ENCODE measurements around the gene C14orf132.

Gene C14orf132

GRCh38 chr14:96084796-96085195 is 45.6 kb downstream of the C14orf132 start:
- no peak for DNase-seq

GRCh38 chr14:96085369-96085768 is 46.2 kb downstream of the C14orf132 start:
- no peak for DNase-seq

DNA sequence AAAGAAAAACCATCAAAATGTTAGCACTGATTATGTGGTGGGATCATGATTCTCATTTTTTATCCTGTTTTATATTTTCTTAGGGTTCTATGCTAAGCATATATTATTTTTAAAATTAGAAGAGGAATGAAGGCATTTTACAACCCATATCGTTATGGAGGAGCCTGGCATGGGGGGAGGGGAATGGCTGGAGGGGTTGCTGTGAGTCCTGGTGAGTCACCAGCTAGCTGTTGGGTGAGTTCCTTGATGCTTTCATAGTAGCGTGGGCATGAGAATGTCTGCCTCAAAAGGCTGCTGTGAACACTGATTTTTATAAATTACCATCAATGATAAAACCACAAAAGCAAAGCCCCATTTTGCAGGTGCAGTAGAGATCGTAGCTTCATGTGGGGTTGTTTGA is 46.9 kb downstream of the C14orf132 start:
- DNase-seq, result no peak

DNA sequence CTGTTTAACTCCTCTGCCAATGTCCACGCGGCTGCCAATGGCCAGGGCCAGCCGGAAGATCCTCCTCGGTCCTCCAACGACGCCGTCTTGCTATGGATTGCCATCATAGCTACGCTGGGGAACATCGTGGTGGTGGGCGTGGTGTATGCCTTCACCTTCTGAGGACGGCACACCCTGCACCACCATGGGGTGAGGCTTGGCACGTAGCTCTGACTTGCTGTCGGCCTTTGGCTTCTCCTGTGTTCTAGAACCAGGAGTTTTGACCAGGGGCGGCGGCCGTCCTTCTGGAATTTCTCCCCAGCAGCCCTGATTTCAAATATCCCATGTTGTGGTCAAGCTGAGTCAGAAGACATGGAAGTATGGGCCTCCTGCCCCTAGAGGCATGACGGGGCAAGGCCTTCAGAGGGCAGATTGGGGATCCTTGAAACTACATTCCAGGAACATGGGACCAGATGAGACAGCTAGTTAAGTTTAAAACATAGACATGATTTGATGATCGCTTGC is 47.5 kb downstream of the C14orf132 start:
- DNase-seq, result no peak

DNA sequence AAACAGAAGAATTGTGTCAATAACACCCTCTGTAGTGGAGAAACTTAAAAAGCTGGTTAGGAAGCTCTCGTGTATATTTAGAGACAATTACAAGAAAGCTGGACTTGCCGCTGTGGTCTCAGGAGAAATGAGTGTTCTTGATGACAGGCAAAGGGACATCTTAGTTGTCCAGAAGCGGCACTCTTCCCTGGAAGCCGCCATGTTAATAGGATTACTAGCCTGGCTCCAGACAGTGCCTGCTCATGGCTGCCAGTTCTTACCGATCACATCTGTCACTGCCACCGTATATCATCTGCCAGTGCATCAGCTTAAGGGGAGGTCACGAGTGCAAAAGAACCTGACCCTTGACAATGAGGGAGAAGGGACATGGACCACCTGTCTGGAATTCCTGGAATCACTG is 48.9 kb downstream of the C14orf132 start:
- no peak for DNase-seq

- DNase-seq, result no peak
Observed at GRCh38 chr14:96088481-96088880, 49.3 kb downstream of the C14orf132 start.

DNA sequence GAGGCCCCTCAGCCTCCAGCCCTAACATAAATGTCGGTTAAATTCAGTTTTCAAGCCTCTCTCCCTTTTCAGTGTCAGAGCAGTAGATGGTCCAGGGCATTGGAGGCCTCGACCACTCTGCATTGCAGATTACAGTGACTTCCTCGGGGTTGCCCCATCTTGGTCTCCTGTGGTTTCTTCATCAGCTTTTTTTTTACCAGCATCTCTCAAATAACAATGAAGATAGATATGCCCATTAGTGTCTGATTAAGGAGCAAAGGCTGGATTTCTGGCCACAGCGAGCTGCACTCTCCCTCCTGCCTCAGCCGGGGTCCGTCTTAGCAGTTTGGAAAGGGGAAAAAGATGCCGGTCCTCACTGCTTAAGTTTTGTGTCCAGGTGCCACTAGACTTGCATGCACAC is 49.7 kb downstream of the C14orf132 start:
- DNase-seq, result no peak

DNA sequence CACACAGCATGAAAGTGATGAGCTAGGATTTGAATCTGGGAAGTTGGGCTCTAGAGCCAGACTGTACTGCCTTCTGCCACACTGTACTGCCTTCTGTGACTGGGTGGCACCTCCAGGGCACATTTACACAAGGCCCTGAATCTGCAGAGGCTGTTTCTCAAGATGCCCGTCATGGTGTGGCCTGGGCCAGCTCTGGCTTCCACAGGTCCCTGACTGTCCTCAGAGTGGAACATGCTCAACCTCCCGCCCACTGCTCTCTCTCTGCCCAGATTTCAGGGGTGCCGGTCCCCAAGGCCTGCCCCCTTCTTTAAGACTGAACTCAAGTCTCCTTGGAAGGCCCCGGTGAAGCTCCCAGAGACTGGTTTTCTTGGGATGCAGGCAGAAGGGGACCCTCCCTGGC is 50.2 kb downstream of the C14orf132 start:
- DNase-seq, result no peak

- no peak for DNase-seq
Observed at GRCh38 chr14:96090441-96091148, 51.4 kb downstream of the C14orf132 start.

DNA sequence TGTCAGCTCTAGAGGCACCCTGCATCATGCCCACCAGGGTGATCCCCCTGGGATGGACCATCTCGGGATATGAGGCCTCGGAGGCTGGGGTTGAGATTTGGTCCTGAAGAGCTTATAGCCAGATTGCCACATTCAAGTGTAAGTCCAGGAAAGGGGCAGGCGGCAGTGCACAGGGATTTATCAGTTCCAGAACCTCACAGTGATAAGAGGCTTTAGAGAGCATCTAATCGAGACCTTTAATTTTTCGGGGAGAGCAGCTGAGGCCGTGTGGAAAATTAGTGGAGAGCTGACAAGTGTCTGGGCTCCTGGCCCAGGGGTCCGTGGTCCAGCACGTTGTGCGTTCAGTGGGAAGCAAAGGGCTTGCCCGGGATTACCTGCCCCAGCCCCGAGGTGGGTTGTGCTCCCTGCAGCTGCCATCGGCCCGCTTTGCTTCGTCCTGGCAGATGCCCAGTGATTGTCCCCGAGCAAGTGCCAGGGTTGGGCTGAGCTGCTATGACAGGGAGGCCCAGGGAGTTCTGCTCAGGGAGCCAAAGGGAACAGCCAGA is 52.1 kb downstream of the C14orf132 start:
- no peak for DNase-seq

DNA sequence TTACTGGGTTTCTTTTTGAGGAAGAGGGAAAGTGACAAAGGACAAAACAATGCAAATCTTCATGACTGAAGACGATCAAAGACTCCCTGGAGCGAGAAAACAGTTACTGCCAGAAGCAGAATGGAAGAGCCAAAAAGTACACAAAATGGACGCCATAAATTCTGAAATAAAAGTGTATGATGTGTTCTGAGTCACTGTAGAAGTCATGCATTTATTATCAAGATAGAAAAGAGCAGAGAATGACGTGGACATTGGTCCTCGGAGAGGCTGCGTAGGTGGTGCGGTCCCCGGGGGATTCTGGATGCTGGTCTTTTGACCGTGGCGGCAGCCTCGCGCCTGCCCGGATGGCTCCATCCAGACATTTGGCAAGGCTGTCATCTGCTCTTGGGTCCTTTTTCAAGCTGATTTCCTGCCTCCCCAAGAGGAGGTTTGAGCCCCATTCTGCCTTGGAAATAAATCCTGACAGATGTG is 52.8 kb downstream of the C14orf132 start:
- no peak for DNase-seq

DNA sequence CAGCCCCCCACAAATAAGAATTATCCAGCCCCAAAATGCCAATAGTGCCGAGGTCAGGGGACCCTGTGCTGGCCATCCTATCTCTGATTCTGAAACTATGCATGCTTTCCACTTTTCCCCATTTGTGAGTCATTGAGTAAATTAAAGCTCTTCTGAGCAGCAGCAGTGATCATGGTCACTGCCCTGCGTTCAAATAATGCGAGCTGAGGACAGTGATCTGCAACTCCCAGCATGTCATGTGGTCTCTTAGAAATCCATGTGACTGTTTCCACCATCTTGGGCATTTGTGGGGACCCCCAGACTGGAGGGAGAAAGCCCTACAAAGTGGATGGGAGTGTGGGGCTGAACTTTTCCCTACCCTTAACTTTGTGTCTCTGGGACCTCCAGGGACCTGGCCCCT is 53.8 kb downstream of the C14orf132 start:
- DNase-seq, result no peak

- no peak for DNase-seq
Observed at GRCh38 chr14:96094211-96094610, 55.0 kb downstream of the C14orf132 start.

DNA sequence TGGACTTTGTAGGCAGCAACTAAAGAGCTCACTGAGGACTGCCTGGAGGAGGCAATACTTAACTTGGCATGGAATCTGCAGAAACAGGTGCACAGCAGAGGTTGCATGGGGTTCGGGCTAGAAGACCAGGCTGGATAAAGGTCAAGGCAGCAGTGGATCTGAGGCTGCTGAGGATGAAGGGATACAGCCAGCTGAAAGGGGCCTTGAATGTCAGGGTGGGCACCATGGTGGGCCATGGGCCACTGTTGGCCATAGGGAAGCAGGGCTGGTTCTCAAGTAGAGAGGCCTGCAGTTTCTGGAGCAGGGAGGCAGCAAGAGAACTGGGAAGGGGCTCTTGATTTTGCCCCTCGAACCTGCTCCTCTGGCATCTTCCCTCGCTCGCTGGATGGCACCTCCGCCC is 55.5 kb downstream of the C14orf132 start:
- DNase-seq, result no peak

GRCh38 chr14:96095058-96095457 is 55.9 kb downstream of the C14orf132 start:
- DNase-seq, result no peak

GRCh38 chr14:96095581-96096476 is 56.7 kb downstream of the C14orf132 start:
- no peak for DNase-seq

- no peak for DNase-seq
Observed at GRCh38 chr14:96096639-96097610, 57.8 kb downstream of the C14orf132 start.

DNA sequence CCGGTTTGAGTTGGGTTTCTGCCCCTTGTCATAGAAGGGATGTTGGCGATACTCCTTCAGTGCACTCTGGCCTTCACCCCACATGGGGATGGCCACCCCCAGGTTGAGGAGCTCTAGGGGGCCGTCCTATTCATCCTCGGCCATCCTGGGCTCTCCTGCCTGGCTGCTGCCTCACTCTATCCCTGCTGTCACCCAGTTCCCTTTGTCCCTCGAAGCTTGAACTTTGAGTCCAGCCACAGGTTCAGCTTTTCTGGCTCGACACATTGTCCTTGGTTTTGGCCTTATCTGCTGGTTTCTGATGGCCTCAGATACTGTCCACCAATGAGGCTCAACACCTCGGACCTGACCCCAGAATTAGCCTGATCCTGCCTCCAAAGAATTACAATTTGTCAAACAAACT is 58.6 kb downstream of the C14orf132 start:
- no peak for DNase-seq

- no peak for DNase-seq
Observed at GRCh38 chr14:96098309-96098998, 59.3 kb downstream of the C14orf132 start.

DNA sequence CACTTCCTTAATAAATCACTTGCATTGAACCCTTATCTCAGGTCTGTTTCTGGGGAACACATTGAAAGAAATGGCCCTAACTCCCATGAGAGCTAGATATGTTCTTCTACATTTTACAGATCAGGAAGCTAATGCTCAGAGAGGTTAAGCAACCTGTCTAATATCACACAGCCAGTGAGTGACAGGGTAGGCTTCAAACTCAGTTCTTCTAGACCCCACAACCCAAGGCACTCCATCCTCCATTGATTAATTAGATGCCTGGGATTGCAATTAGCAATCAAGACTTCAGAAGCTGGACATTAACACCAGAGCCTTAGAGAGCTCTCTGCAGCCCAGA is 59.8 kb downstream of the C14orf132 start:
- no peak for DNase-seq

DNA sequence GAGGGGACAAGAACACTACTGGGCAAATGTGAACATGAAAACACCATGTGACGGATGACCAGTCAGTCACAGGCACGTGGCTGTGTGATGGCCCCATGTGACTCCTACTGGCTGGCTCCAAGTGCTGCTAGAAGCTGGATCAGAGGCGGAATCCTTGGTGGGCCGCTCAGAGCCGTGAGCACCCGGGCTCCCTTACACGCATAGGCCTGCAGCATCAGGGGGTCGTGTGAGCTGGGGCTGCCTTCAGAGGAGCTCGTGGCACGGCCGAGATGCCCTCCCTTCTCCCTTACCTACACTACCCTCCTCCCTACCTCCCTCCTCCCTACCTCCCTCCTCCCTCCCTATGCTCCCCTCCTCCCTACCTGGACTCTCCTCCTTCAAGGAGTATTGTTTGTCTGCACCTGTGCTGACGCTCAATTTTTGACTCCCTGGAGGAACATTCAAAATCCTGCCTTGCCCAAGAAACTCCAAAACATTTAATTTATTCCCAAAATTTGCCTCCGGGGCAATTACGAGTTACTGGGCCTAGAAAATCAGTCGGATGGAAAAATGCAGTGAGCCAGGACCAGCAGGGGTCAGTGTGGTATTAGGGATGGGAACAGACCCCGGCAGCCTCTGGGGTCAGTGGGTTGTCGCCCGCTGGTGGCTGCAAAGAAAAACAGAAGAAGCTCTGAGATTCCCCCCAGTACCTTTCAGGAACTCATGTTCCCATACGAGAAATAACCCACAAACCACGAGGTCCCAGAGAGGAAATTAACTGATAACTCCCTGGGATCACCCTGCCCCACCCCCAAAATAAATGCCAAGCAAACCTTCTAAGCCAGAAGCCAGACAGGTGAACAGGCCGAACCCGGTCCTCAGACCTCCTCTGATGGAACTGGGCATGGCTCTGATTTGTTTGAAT is 61.3 kb downstream of the C14orf132 start:
- DNase-seq, result peak; percentile 59

All from CD4-positive, alpha-beta T cell treated with Interleukin-15 for 1 hour (primary cell).